ENCODE measurements around the gene SUFU. TPM values are rescaled to one million over a fixed set of nuclear protein-coding genes. Genes with fewer than 3 reads are reported as not detected.

The SUFU gene
- 4.8 TPM for total RNA-seq

DNA sequence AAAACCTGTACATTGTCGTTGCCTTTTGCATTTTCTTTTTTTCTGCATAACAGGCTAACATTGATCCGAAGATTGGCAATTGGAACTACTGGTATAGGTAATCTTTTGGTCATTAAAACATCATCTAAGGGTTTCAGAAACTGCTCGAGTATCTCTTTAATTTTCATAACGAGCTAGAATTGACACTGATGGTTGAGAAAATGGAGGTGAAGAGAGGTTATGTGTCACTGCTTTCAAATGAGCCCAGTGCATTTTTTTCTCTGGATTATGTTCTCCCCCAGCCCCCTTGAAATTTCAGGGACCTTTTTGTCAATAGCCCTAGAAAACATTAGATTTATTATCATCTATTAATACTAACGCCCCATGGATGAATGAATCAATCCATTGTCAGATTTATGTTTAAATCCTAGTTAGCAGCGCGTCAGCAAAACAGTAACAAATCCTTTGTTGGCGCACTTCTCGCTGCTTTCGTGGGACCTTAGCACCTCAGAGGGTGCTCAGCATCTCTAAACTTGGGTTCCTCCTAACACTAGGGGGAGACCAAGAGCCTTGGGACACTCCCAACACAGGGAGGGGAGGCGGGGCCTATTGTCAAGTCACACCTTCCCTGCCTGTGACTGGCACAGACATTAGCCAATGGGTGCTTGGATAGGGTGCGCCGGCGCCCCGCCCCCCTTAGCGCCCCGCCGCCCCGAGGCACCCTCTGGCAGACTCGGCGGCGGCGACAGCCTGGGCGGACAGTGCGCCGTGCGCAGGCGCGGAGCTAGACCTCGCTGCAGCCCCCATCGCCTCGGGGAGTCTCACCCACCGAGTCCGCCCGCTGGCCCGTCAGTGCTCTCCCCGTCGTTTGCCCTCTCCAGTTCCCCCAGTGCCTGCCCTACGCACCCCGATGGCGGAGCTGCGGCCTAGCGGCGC, at the start of gene SUFU:
Gene SUFU (plus strand): TSS at position 709 of the 915 bp plus-strand sequence. CDS start 181 bp downstream, at position 890.

DNA sequence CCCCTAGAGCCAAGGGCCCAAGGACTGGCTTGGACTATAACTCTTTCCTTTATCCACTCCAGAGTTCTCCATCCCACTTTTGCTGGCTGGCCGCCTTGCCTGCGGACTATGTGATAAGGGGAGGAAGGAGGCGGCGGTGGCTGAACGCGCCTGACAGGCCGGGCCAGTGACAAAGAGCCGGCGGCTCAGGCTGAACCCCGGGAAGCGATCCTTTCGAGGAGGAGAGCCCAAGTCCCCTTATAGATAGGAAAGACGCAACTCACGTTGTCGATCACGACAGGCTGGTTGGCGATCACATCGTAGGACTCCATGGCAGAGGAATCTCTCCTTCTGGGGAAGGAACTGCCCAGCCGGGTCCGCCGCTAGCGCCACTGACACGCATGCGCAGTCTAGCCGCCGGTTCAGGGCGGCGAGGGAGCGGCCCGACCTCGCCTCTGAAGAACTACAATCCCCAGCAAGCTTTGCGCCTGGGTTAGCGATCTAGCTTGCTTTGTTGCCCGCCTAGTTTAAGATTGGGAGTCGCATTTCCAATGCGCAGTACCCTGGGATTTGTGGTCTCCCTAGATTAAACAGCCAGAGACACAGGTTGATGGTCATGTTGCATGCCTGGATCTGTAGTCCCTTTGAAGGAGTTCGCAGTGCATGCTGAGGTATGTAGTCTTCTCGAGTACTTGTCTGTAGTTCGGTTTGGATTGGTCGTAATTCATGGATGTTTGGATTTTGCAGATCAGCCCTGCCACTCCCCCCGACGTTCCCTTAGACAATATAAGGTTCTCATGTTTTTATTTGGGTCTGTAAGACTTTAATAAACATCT, 1.2 kb upstream of the SUFU start, which contains the start of gene ACTR1A:
Gene ACTR1A (minus strand): TSS at position 376 of the 815 bp plus-strand sequence. CDS start 65 bp downstream, at position 311.

GRCh38 chr10:102644066-102644645, 140.4 kb downstream of the SUFU start, which contains the start of gene TRIM8:
Gene TRIM8 (plus strand): TSS chr10:102644479. CDS start chr10:102644618, 139 bp downstream.

Small RNAs within 50 kb of the gene (small RNA-seq; reads per million reads assigned to genes)
- gene RNU6-43P: not detected

Other genes with a start within 250 kb of the SUFU start
- gene NFKB2, start 108.3 kb upstream of the SUFU start, total RNA-seq: 1.6 TPM
- 108 TPM for gene PSD, start 85.2 kb upstream of the SUFU start, total RNA-seq
- 19.4 TPM for gene FBXL15, start 83.1 kb upstream of the SUFU start, total RNA-seq
- 53.7 TPM for gene CUEDC2, start 71.4 kb upstream of the SUFU start, total RNA-seq
- 0.69 TPM for gene C10orf95, start 52.4 kb upstream of the SUFU start, total RNA-seq
- 183 TPM for gene ACTR1A, start 1.3 kb upstream of the SUFU start, total RNA-seq
- 50.1 TPM for gene TRIM8, start 140.5 kb downstream of the SUFU start, total RNA-seq
- gene ARL3, start 210.4 kb downstream of the SUFU start, total RNA-seq: 38.8 TPM
- 7.6 TPM for gene SFXN2, start 210.7 kb downstream of the SUFU start, total RNA-seq
- gene WBP1L, start 240.0 kb downstream of the SUFU start, total RNA-seq: 36.7 TPM

Measured in diencephalon (tissue), 1 donor.